ENCODE data around the gene TOPBP1. TPM values are rescaled to one million over a fixed set of nuclear protein-coding genes. Genes with fewer than 3 reads are reported as not detected.
"Not testable (repeated sequence)": the region's sequence is repeated elsewhere in the genome, so short reads cannot be mapped to it uniquely, and the experiment has no call there.

The TOPBP1 gene
- total RNA-seq, result 10 to 100 TPM; 83.2 to 86.3 TPM

- ChIA-PET CTCF (interaction anchor here (0.7 kb wide), 1 partner anchor 33 kb away, joined by 3 read pairs; no protein-coding TSS in a partner anchor), POLR2A (interaction anchor here (0.6 to 1.3 kb wide), 4 partner anchors 12 to 88 kb away, joined by 4 to 8 read pairs (median 6); partner anchors contain the start of gene CDV3)
These were observed at the start of gene TOPBP1 for GRCh38 chr3:133661454-133662277. TOPBP1 (minus strand) TSS chr3:133661941; CDS start chr3:133661127, 814 bp downstream.

GRCh38 chr3:133711013-133711412, 49.3 kb upstream of the TOPBP1 start:
- ChIA-PET CTCF (no interaction called here), POLR2A (no interaction called here)

GRCh38 chr3:133709139-133709750, 47.5 kb upstream of the TOPBP1 start:
- ChIA-PET CTCF (no interaction called here), POLR2A (no interaction called here)

GRCh38 chr3:133706033-133706432, 44.3 kb upstream of the TOPBP1 start:
- ChIA-PET CTCF (interaction anchor here (1.1 kb wide), 1 partner anchor 13 kb away, joined by 3 read pairs; no protein-coding TSS in a partner anchor), POLR2A (no interaction called here)

GRCh38 chr3:133703915-133704314, 42.2 kb upstream of the TOPBP1 start:
- ChIA-PET CTCF (no interaction called here), POLR2A (no interaction called here)

GRCh38 chr3:133701435-133702358, 40.0 kb upstream of the TOPBP1 start:
- CTCF ChIA-PET, result interaction anchor here (0.9 kb wide), 1 partner anchor 38 kb away, joined by 3 read pairs; no protein-coding TSS in a partner anchor
- POLR2A ChIA-PET, result no interaction called here

- ChIA-PET CTCF (no interaction called here), POLR2A (no interaction called here)
These were observed 38.6 kb upstream of the TOPBP1 start for GRCh38 chr3:133700351-133700750.

GRCh38 chr3:133699903-133700302, 38.2 kb upstream of the TOPBP1 start:
- ChIA-PET CTCF (no interaction called here), POLR2A (no interaction called here)

- POLR2A ChIA-PET, result no interaction called here
These were observed 37.7 kb upstream of the TOPBP1 start for GRCh38 chr3:133699467-133699866.

GRCh38 chr3:133697960-133698359, 36.2 kb upstream of the TOPBP1 start:
- ChIA-PET CTCF (no interaction called here), POLR2A (no interaction called here)

More at GRCh38 chr3:133699467-133699866, 37.7 kb upstream of the TOPBP1 start:
- CTCF ChIA-PET, result no interaction called here

- POLR2A ChIA-PET, result no interaction called here
- CTCF ChIA-PET, result no interaction called here
These were observed 33.9 kb upstream of the TOPBP1 start for GRCh38 chr3:133695560-133696171.

- ChIA-PET POLR2A (no interaction called here), CTCF (no interaction called here)
These were observed 32.8 kb upstream of the TOPBP1 start for GRCh38 chr3:133694288-133695268.

GRCh38 chr3:133693821-133694220, 32.1 kb upstream of the TOPBP1 start:
- ChIA-PET CTCF (no interaction called here), POLR2A (no interaction called here)

GRCh38 chr3:133692759-133693158, 31.0 kb upstream of the TOPBP1 start:
- POLR2A ChIA-PET, result no interaction called here
- CTCF ChIA-PET, result no interaction called here

- CTCF ChIA-PET, result no interaction called here
- POLR2A ChIA-PET, result no interaction called here
These were observed 29.7 kb upstream of the TOPBP1 start for GRCh38 chr3:133691273-133692107.

- POLR2A ChIA-PET, CTCF ChIA-PET: not testable (repeated sequence)
These were observed 16.3 kb upstream of the TOPBP1 start for GRCh38 chr3:133677993-133678392.

- CTCF ChIA-PET, result no interaction called here
- POLR2A ChIA-PET, result no interaction called here
These were observed 14.8 kb upstream of the TOPBP1 start for GRCh38 chr3:133676336-133677118.

All from activated CD8-positive, alpha-beta memory T cell treated with anti-CD3 and anti-CD28 coated beads for 36 hours (primary cell).